SK-N-SH (cell line): ENCODE data around the gene COL23A1.

ENCODE experiments used
- CTCF ChIP-seq: fragments of 200-600 bp; sonication (generic); IDR thresholded peaks from 2 replicates; pipeline ENCODE4 v1.6.1; 2017; ENCODE audit warnings: antibody characterized with exemption, mild to moderate bottlenecking, moderate library complexity
- EP300 ChIP-seq, 2 experiments: IDR thresholded peaks; 2 replicates each; pipeline versions ENCODE4 v1.4.0 to v1.6.1; 2012; ENCODE audit warnings: borderline replicate concordance in 1 of 2, low read depth in 1 of 2, low read length in 1 of 2

GRCh38 chr5:178320281-178320855, 269.8 kb downstream of the COL23A1 start:
- no peak for TF ChIP-seq EP300 (IDR thresholded peaks at IDR 0.05; ENCODE audit: borderline replicate concordance in 1 of 2, low read depth in 1 of 2, low read length in 1 of 2)
- TF ChIP-seq CTCF = no peak
